GM19025 (cell line): ENCODE data around the gene HDGFL2.
"Not testable (repeated sequence)": the region's sequence is repeated elsewhere in the genome, so short reads cannot be mapped to it uniquely, and the experiment has no call there.

Experiments used
- ATAC-seq: cut with Tn5 transposase; IDR thresholded peaks from one replicate; pipeline ENCODE4 v1.9.1; 2021; ENCODE audit warnings: mild to moderate bottlenecking, low read depth, moderate library complexity; ENCODE audit not compliant: unreplicated experiment

HDGFL2 gene

GRCh38 chr19:4511300-4512054 is 39.4 kb downstream of the HDGFL2 start:
- no peak for ATAC-seq

- ATAC-seq, result no peak
Measured at GRCh38 chr19:4512070-4512469, 40.0 kb downstream of the HDGFL2 start.

GRCh38 chr19:4513248-4513647 is 41.2 kb downstream of the HDGFL2 start:
- ATAC-seq, result no peak

- ATAC-seq, result no peak
Measured at GRCh38 chr19:4515732-4516131, 43.6 kb downstream of the HDGFL2 start.

- no peak for ATAC-seq
Measured at GRCh38 chr19:4516199-4516938, 44.3 kb downstream of the HDGFL2 start.

GRCh38 chr19:4516939-4517300 is 44.8 kb downstream of the HDGFL2 start:
- ATAC-seq, result no peak

GRCh38 chr19:4517451-4518057 is 45.5 kb downstream of the HDGFL2 start:
- no peak for ATAC-seq

- ATAC-seq, result no peak
Measured at GRCh38 chr19:4518345-4519171, 46.5 kb downstream of the HDGFL2 start, which contains the start of gene PLIN4. Gene PLIN4 (minus strand): TSS chr19:4518486. CDS start chr19:4518272, 214 bp downstream.

GRCh38 chr19:4519172-4519496 is 47.0 kb downstream of the HDGFL2 start:
- ATAC-seq, result no peak

- ATAC-seq, result no peak
Measured at GRCh38 chr19:4519521-4520277, 47.6 kb downstream of the HDGFL2 start.

GRCh38 chr19:4521170-4521887 is 49.2 kb downstream of the HDGFL2 start:
- ATAC-seq, result no peak

- no peak for ATAC-seq
Measured at GRCh38 chr19:4521888-4522242, 49.8 kb downstream of the HDGFL2 start.

GRCh38 chr19:4522291-4523002 is 50.4 kb downstream of the HDGFL2 start:
- no peak for ATAC-seq

- no peak for ATAC-seq
Measured at GRCh38 chr19:4523306-4524110, 51.4 kb downstream of the HDGFL2 start.

- ATAC-seq, result no peak
Measured at GRCh38 chr19:4524808-4525562, 52.9 kb downstream of the HDGFL2 start.

GRCh38 chr19:4525563-4526002 is 53.5 kb downstream of the HDGFL2 start:
- no peak for ATAC-seq

GRCh38 chr19:4527377-4527776 is 55.3 kb downstream of the HDGFL2 start:
- not testable (repeated sequence) for ATAC-seq
